GM21528 (cell line): ENCODE results near the gene MYH14.
"Not testable (repeated sequence)": the region's sequence is repeated elsewhere in the genome, so short reads cannot be mapped to it uniquely, and the experiment has no call there.

Experiments used
- ATAC-seq: cut with Tn5 transposase; IDR thresholded peaks from one replicate; pipeline ENCODE4 v1.9.1; 2021; ENCODE audit warnings: mild to moderate bottlenecking, moderate library complexity; ENCODE audit not compliant: unreplicated experiment, low FRiP score

Gene MYH14

GRCh38 chr19:50328873-50329145 lies 125.4 kb downstream of the MYH14 start:
- peak; percentile 12 for ATAC-seq

GRCh38 chr19:50329146-50329925 lies 125.9 kb downstream of the MYH14 start, which contains the start of gene KCNC3:
KCNC3 (minus strand) TSS chr19:50329377; CDS start chr19:50329082, 295 bp downstream.
- peak; percentile 44 for ATAC-seq

DNA sequence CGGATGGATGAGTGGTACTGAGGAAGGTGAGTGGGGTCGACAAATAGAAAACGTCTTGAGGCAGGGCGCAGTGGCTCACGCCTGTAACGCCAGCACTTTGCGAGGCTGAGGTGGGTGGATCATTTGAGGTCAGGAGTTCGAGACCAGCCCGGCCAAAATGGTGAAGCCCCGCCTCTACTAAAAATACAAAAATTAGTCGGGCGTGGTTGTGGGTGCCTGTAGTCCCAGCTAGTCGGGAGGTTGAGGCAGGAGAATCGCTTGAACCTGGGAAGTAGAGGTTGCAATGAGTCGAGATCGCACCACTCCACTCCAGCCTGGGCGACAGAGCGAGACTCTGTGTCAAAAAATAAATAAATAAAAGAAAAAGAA lies 126.5 kb downstream of the MYH14 start:
- not testable (repeated sequence) for ATAC-seq

DNA sequence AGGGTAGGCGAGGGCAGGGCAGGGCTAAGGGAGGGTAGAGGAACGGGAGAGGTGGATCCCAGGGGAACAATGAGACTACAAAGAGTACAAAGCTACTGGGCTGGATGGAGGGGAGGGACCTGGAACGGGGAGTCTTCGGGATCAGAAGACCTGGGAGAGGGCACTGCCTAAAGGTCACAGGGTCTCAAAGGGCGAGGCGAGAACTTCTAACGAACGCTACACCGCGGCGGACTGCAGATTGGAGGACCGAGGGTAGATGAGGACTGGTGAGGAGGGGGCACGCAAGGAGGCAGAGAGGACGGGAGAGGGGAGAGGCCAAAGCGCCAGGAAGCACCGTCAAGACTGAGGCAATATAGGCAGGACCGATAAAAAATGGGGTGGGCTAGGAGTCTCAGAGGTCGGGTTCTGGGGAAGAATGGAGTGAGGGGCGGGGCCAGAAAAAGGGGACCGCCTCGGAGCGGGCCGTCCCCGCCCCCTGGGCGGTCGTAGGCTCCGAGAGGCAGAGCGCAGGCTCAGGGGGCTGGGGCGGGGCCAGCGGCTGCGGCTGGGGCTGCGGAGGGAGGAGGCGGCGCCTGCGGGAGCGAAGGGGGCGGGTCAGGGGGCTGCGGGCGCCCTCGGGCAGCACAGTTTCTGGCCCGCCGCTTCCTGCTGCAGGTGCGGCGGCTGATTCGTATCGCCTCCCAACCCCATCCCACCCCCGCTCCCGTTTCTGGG lies 127.1 kb downstream of the MYH14 start:
- ATAC-seq, result peak; percentile 16

DNA sequence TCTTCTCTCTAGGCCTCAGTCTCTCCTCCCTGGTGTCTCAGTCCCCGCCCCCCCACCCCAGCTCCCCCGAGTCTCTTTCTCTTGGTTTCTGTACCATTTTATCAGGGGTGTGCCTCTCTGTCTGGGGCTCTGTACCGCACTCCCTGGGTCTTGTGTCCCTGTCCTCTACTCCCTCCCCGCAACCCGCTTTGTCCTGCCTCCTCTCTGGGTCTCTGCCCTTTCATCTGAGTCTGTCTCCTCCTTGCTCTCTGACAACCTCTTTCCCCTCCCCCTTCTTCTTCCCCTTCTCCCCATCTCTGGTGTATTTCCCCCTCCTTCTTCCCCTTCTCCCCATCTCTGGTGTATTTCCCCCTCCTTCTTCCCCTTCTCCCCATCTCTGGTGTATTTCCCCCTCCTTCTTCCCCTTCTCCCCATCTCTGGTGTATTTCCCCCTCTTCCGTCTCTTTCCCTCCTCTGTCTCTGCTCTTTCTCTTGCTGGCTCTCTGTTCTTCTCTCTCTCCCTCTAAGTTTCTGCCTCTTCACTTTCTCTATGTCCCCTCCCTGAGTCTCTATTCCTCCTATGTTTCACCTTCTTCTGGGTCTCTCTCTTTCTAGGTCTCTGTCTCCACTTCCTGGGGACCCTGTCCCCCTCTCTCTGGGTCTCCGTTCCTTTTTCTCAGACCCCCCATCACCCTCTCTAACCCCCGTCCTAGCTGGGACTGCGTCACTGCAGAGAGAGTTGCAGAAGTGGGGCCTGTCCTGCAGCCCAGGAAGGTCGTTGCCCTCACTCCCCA lies 128.0 kb downstream of the MYH14 start:
- ATAC-seq, result no peak

- no peak for ATAC-seq
Measured at GRCh38 chr19:50331994-50332243, 128.5 kb downstream of the MYH14 start.

DNA sequence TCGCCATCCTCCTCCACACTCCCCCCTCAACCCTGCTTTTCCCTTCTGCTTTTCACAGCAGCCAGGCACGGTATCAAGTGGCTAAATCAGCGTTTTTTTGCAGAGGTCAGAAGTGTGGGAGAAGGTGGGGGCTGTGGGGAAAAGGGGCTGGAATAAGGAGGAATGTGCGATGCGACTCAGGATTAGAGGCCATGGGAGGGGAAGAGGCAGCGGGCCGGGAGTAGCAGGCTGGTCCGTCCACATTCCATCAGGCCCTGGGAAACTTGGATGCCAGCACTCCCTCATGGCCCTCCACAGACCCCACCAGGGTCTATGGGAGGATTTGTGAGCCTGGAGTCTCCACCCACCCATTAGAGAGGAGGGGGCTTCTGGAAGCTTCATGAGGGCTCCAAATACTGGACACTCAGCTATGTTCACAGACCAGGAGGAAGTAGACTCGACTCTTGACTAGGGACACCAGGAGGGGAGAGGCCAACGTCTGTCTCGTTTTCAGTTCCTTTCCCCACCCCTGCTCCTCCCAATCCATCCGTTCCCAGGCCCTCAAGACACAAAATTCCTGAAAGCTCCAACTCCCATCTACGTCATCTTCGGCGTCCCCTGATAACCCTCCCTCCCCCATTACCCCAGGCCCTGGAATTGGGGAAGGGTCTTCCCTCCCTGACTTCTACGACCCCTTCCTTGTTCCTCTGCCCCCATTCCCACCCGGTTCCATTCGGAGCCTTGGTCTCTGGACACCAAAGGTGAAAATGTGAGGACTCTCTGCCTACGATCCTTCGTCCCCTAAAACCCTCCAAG lies 129.0 kb downstream of the MYH14 start:
- ATAC-seq, result no peak

- peak; percentile 39 for ATAC-seq
Measured at GRCh38 chr19:50333235-50333736, 129.9 kb downstream of the MYH14 start.

DNA sequence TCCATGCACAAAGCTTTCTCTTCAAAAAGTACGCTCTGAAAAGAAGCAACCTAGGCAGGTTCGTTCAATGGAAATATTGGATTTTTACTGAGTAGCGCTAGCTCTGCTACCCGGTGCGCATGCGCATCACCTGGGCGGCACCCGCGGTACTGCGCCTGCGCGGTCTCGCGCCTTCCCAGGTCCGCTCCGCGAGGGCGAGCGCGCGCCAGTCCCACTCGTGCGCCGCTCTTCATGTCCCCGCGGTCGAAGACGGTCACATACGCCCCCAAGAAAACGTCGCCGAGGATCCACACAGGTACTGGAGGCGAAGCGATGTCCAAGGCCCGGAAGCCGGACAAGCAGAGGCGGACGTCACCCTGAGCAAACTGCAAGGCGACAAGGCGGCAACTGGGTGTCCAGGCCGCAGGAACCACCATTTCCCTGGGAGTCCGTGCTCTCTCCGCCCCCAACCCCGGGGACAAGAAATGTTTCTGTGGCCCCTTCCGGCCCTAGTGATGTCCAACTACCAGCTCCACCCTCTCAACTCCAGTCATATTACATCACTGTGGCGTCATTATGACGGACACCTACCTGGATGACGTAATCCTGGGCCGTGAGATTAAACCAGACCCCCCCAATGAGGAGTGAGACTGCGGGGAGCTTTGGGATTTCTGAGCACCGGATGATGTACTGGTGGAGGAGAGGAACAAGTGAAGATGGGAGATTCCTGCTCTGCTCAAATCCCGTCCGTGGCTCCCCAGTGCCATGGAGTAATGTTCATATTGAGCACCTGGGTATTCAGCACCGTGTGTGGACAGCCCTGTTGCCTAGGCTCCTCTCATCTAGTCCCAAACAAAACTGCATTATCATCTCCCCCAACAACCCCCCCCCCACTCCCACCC lies 130.6 kb downstream of the MYH14 start:
- peak; percentile 15 for ATAC-seq

DNA sequence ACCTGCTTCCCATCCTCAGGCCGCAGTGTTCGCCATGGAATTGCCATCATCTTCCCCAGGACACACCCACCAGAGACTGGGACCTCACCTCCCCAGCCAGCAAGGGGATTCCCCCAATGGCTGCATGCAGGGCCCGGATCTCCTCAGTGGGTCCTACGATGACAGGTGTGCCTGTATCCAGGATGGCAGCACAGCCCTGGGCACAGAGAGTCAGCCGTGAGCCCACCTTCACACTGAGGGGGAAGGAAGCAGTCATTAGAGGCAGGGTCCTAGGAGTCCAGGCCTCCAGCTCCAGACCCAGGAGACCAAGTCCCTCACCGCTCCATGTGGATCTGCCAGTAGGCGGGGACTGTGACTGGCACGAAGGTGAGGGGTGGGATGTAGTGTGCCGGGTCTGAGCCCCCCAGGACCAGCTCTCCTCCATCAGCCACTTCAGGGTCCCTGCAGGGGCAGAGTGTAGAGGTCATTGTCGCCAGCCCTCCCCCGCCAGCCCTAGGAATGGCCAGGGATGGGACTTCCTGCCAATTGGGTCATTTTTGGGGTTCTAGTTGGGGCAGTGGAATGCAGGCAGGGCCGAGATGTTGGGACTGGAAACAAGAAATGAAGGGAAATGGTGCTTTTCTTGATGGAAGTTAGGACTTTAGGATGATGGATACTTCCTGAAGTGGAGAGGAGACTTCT lies 131.5 kb downstream of the MYH14 start:
- no peak for ATAC-seq

DNA sequence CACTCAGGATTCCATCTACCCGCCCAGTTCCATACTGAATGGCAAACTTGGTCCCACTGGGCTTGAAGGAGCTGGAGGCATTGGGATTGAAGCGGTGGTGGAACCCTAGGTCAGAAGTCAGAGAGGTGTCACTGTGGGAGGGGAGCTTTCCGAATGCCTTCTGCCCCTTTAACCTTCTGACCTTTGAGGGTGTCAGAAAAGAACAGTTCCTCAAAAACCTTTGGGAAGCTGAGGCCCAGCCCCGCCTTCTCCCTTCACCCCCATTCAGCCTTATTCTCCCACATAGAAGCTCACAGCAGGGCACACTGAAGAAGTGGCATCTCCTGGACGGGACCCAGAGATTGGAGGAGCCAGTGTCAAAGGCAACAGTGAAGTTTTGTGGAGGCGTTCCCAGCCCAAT lies 133.6 kb downstream of the MYH14 start:
- not testable (repeated sequence) for ATAC-seq

GRCh38 chr19:50340331-50340730 lies 136.9 kb downstream of the MYH14 start:
- no peak for ATAC-seq

DNA sequence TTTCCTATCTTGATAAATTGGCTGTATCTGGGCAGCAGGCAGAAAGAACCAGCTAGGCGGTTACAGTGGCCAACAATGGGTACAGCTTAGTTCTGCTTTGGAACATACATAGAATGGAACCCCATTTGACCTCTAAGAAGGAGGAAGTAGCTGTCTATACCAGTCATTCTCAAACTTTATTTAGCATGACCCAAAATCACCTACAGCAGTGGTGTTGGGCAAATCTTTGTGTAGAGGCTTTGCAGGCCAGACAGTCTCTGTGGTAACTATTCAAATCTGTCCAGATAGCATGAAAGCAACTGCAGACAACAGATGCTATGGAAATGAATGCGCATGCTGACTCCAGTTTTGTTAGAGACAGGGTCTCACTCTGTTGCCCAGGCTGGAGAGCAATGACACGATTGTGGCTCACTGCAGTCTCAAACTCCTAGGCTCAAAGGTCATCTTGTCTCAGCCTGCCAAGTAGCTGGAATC lies 137.7 kb downstream of the MYH14 start:
- ATAC-seq, result no peak

DNA sequence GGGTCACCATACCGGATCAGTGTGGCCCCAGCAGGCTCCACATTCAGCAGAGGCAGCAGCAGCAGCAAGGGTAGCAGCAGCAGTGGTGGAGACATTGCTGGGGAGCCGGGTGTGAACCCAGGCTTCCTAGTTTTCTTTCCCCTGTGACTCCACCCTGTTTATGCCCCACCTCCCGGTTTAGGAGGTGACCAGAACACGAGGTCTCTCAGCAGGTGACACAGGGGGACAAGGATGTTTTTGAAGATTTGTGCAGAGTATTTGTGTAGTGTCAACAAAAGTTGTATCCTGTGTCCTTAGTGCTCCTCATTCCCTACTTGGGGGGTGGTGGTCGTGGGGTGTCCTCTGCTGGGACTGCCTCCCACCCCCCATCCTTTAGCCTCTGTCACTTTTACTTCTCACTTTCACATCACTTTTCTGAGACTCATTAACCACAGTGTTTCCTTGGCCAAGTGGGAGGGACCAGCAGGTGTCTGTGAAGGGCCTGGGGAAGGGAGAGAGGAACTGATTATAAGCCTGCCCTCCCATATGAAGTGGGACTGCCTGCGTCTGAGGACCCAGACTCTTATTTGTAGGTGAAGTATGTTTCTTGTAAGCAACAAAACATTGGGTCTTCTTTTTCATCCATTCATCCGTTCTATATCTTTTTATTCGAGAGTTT lies 141.4 kb downstream of the MYH14 start:
- peak; percentile 58 for ATAC-seq

- not testable (repeated sequence) for ATAC-seq
Measured at GRCh38 chr19:50347089-50347581, 143.7 kb downstream of the MYH14 start.

DNA sequence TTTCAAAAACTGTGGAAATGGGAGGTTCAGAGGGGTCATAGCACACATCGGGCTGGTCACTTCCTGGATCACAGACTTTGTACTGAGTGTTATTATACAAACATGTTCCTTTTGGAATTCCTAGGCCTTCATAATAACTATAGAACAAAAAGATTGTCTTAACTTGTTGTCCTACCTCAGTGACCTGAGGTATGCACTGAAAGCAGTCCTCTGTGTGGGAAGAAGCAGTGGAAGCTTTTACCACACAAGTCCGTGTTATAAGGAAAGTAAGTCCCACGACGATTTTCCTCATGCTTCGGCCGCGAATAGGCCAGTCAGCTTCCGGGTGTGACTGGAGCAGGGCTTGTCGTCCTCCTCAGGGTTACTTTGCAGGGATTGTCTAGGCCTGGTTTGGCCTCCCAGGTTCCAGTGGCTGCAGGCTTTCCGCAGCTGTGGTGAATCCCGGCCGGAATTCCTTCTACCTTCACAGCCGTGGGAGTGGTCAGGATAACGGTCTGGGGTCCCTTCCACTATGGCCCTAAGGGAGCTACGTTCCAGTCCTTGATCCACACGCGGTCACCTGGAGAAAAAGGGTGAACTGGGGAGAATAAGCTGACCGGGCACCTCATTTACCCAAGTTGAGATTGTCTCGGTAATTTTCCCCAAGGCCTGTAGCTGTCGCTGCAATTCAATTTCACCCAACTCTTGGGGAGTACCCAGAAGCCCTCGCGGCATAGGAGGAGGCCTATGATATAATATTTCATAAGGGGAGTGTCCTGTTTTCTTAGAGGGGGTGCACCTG lies 146.0 kb downstream of the MYH14 start:
- ATAC-seq, result no peak

DNA sequence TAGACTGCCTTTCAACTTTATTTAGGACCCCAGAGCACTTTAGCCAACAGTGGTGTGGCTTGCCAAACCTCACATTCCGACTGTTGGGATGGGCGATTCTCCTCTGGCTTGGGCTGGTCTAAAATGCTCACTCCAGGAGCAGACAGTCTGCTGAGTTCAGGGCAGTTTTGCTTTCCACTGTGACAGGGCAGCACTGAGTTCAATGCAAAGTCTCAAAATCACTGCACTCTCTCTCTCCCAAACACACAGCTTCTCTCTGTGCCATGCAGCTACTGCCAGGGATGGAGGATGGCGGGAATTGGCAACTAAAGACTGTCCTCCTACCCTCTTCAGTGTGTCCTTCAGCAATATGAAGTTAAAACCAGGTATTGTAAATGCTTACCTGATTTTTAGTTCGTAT lies 148.8 kb downstream of the MYH14 start:
- no peak for ATAC-seq

DNA sequence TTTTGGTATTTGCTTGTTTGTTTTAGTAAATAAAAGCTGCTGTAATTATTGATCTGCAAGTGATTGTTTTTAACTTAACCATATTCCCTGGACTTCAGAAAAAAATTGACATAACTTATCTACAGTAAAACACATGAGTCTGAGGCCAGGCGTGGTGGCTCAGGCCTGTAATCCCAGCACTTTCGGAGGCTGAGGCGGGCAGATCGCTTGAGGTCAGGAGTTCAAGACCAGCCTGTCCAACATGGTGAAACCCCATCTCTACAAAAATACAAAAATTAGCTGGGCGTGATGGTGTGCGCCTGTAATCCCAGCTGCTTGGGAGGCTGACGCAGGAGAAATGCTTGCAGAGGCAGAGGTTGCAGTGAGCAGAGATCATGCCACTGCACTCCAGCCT lies 150.1 kb downstream of the MYH14 start:
- not testable (repeated sequence) for ATAC-seq
